IMR-90 (cell line): ENCODE measurements around the gene RGPD8. TPM values are rescaled to one million over a fixed set of nuclear protein-coding genes. Genes with fewer than 3 reads are reported as not detected.

ENCODE experiments used
- ATAC-seq: fragments of 200-7000 bp; cut with Tn5 transposase; 2 replicates; pipeline ENCODE4 v1.9.1; 2020; ENCODE audit warnings: low read depth, mild to moderate bottlenecking, moderate library complexity
- BruUV-seq: library from RNA; stranded (reverse); fragments of 400-500 nt; replicated peaks from 2 replicates; lab custom pipeline; 2021; lab: Mats Ljungman, UMichigan
- CTCF ChIA-PET: fragments of 300-600 bp; formaldehyde crosslinking; extraction: SDS; loops from one replicate; lab custom pipeline; 2021; ENCODE audit warnings: antibody characterized with exemption; lab: Yijun Ruan, JAX
- POLR2A ChIA-PET: fragments of 300-600 bp; sonication (Branson Sonifier 250); formaldehyde crosslinking; loops from one replicate; lab custom pipeline; 2022; ENCODE audit warnings: antibody characterized with exemption; ENCODE audit not compliant: unreplicated experiment; lab: Charles Lee
- DNase-seq: peaks from one replicate; pipeline ENCODE4 v3.0.0; 2013
- H2AFZ ChIP-seq: replicated peaks from 2 replicates; pipeline ENCODE3; 2013; ENCODE audit warnings: low read length, mild to moderate bottlenecking; ENCODE audit not compliant: poor library complexity
- H2AK5ac ChIP-seq: 2 replicates; pipeline ENCODE4 v1.6.1; 2013; ENCODE audit warnings: low read depth, low read length, inconsistent platforms
- H2AK9ac ChIP-seq: replicated peaks from 2 replicates; pipeline ENCODE3; 2013; ENCODE audit warnings: mild to moderate bottlenecking, low read depth, low read length, moderate library complexity; ENCODE audit not compliant: poor library complexity
- H2BK120ac ChIP-seq: 2 replicates; pipeline ENCODE4 v1.6.1; 2013; ENCODE audit warnings: low read depth, low read length, inconsistent platforms
- H2BK15ac ChIP-seq: 3 replicates; pipeline ENCODE4 v1.6.1; 2013; ENCODE audit warnings: low read depth, low read length, inconsistent platforms
- H2BK20ac ChIP-seq: 2 replicates; pipeline ENCODE4 v1.6.1; 2013; ENCODE audit warnings: low read depth, mild to moderate bottlenecking, inconsistent platforms, low read length, moderate library complexity
- H2BK5ac ChIP-seq: 2 replicates; pipeline ENCODE4 v1.6.1; 2013; ENCODE audit warnings: mild to moderate bottlenecking, low read depth, low read length, inconsistent platforms; ENCODE audit not compliant: poor library complexity, severe bottlenecking
- H3K14ac ChIP-seq: replicated peaks from 2 replicates; pipeline ENCODE4 v1.6.1; 2013; ENCODE audit warnings: low read depth, low read length, inconsistent platforms
- H3K18ac ChIP-seq: 2 replicates; pipeline ENCODE4 v1.6.1; 2013; ENCODE audit warnings: low read depth, low read length, control low read depth
- H3K23ac ChIP-seq: 2 replicates; pipeline ENCODE4 v1.6.1; 2013; ENCODE audit warnings: low read depth, low read length, inconsistent platforms
- H3K27ac ChIP-seq: 2 replicates; pipeline ENCODE4 v1.5.1; 2013; ENCODE audit warnings: mild to moderate bottlenecking, control low read depth, low read length; ENCODE audit not compliant: insufficient read depth
- H3K27me3 ChIP-seq: 2 replicates; pipeline ENCODE4 v1.6.1; 2013; ENCODE audit warnings: low read length; ENCODE audit not compliant: control insufficient read depth, insufficient read depth
- H3K36me3 ChIP-seq: 2 replicates; pipeline ENCODE4 v1.6.1; 2013; ENCODE audit warnings: low read length, mixed read lengths; ENCODE audit not compliant: control insufficient read depth, insufficient read depth
- H3K4ac ChIP-seq: 2 replicates; pipeline ENCODE4 v1.6.1; 2013; ENCODE audit warnings: low read depth, low read length, inconsistent platforms
- H3K4me1 ChIP-seq: 2 replicates; pipeline ENCODE4 v1.6.1; 2013; ENCODE audit warnings: low read length, mixed read lengths; ENCODE audit not compliant: control insufficient read depth, insufficient read depth
- H3K4me2 ChIP-seq: 2 replicates; pipeline ENCODE4 v1.6.1; 2013; ENCODE audit warnings: low read depth, mild to moderate bottlenecking, control low read depth, low read length, moderate library complexity
- H3K4me3 ChIP-seq: 2 replicates; pipeline ENCODE4 v1.5.1; 2013; ENCODE audit warnings: low read depth, mild to moderate bottlenecking, control low read depth, low read length, moderate library complexity; ENCODE audit not compliant: insufficient read depth
- H3K56ac ChIP-seq: 2 replicates; pipeline ENCODE4 v1.6.1; 2013; ENCODE audit warnings: low read length, inconsistent platforms; ENCODE audit not compliant: insufficient read depth; ENCODE audit errors: extremely low read depth
- H3K79me1 ChIP-seq, 2 experiments: 2 replicates each; pipeline ENCODE4 v1.6.1; 2013; ENCODE audit warnings: low read length in 2 of 2, inconsistent platforms in 1 of 2, low read depth in 1 of 2
- H3K9ac ChIP-seq: 2 replicates; pipeline ENCODE4 v1.6.1; 2013; ENCODE audit warnings: low read depth, low read length, control low read depth
- H3K9me1 ChIP-seq: 2 replicates; pipeline ENCODE4 v1.6.1; 2013; ENCODE audit warnings: low read length, inconsistent platforms; ENCODE audit not compliant: insufficient read depth
- H3K9me3 ChIP-seq: 2 replicates; pipeline ENCODE4 v1.6.1; 2013; ENCODE audit warnings: low read length; ENCODE audit not compliant: control insufficient read depth, insufficient read depth
- H4K20me1 ChIP-seq: 2 replicates; pipeline ENCODE4 v1.6.1; 2013; ENCODE audit warnings: low read length, inconsistent platforms; ENCODE audit not compliant: insufficient read depth
- H4K5ac ChIP-seq: 2 replicates; pipeline ENCODE4 v1.6.1; 2013; ENCODE audit warnings: mild to moderate bottlenecking, low read depth, low read length, control low read depth
- H4K8ac ChIP-seq, 2 experiments: 2 replicates each; pipeline ENCODE4 v1.6.1; 2013; ENCODE audit warnings: low read depth in 2 of 2, low read length in 2 of 2, control low read depth in 1 of 2, inconsistent platforms in 1 of 2
- H4K91ac ChIP-seq: 2 replicates; pipeline ENCODE4 v1.6.1; 2013; ENCODE audit warnings: low read depth, low read length, inconsistent platforms; ENCODE audit not compliant: insufficient read depth
- BHLHE40 ChIP-seq: fragments of 150-350 bp; IDR thresholded peaks from 2 replicates; pipeline ENCODE4 v1.6.1; 2016; ENCODE audit warnings: mild to moderate bottlenecking, low read depth, low read length
- CHD1 ChIP-seq: IDR thresholded peaks from 2 replicates; pipeline ENCODE4 v1.6.1; 2012; ENCODE audit warnings: low read depth, low read length, improper control_type of control experiment
- CTCF ChIP-seq: conservative IDR thresholded peaks from 2 replicates; pipeline ENCODE4 v1.5.1; 2012; ENCODE audit warnings: mild to moderate bottlenecking, low read depth, low read length, improper control_type of control experiment
- ELK1 ChIP-seq: fragments of 150-350 bp; IDR thresholded peaks from 2 replicates; pipeline ENCODE4 v1.6.1; 2016; ENCODE audit warnings: low read depth, mild to moderate bottlenecking, low read length, moderate library complexity, borderline replicate concordance
- FOS ChIP-seq: fragments of 150-350 bp; IDR thresholded peaks from 2 replicates; pipeline ENCODE4 v1.6.1; 2016; ENCODE audit warnings: low read depth, low read length
- MAFK ChIP-seq: IDR thresholded peaks from 2 replicates; pipeline ENCODE4 v1.6.1; 2012; ENCODE audit warnings: low read depth, low read length, improper control_type of control experiment
- MAZ ChIP-seq: IDR thresholded peaks from 2 replicates; pipeline ENCODE4 v1.6.1; 2012; ENCODE audit warnings: low read depth, mild to moderate bottlenecking, low read length, improper control_type of control experiment, moderate library complexity, borderline replicate concordance
- MXI1 ChIP-seq: IDR thresholded peaks from 2 replicates; pipeline ENCODE4 v1.6.1; 2012; ENCODE audit warnings: low read depth, mild to moderate bottlenecking, low read length, moderate library complexity, borderline replicate concordance
- NFE2L2 ChIP-seq: fragments of 150-350 bp; IDR thresholded peaks from 2 replicates; pipeline ENCODE4 v1.6.1; 2016; ENCODE audit warnings: low read depth, mild to moderate bottlenecking, low read length
- POLR2A ChIP-seq: IDR thresholded peaks from 2 replicates; pipeline ENCODE4 v1.6.1; 2012; ENCODE audit warnings: mild to moderate bottlenecking, low read depth, low read length
- RAD21 ChIP-seq: IDR thresholded peaks from 2 replicates; pipeline ENCODE4 v1.6.1; 2012; ENCODE audit warnings: low read length, improper control_type of control experiment
- RCOR1 ChIP-seq: IDR thresholded peaks from 2 replicates; pipeline ENCODE4 v1.6.1; 2012; ENCODE audit warnings: mild to moderate bottlenecking, low read length, improper control_type of control experiment; ENCODE audit not compliant: insufficient replicate concordance
- RFX5 ChIP-seq: IDR thresholded peaks from 2 replicates; pipeline ENCODE4 v1.8.0; 2012; ENCODE audit warnings: low read depth, mild to moderate bottlenecking, low read length, moderate library complexity
- SMC3 ChIP-seq: fragments of 150-350 bp; IDR thresholded peaks from 2 replicates; pipeline ENCODE4 v1.6.1; 2016; ENCODE audit warnings: low read depth, mild to moderate bottlenecking, antibody characterized with exemption, low read length, moderate library complexity
- USF2 ChIP-seq: fragments of 150-350 bp; IDR thresholded peaks from 2 replicates; pipeline ENCODE4 v1.6.1; 2017; ENCODE audit warnings: mild to moderate bottlenecking, antibody characterized with exemption, low read length, low read depth
- WGBS, 2 experiments: methylation state at CpG; one replicate each; pipeline versions ENCODE4 v1.1.5 to v1.1.7; 2013; ENCODE audit warnings: missing lambda C conversion rate in 2 of 2; ENCODE audit not compliant: insufficient read length in 1 of 2; ENCODE audit errors: extremely low coverage in 2 of 2; 5-methylcytosine and 5-hydroxymethylcytosine counted together
- dilution Hi-C: fragments of 300-500 bp; cut with HindIII; formaldehyde crosslinking; loops from one replicate; pipeline ENCODE4 v1.14.3; 2018; ENCODE audit warnings: low sequenced_read_pairs; ENCODE audit not compliant: unreplicated experiment
- in situ Hi-C: fragments of 300-500 bp; cut with MboI; formaldehyde crosslinking; loops from 3 replicates; pipeline ENCODE4 v1.14.3; 2019; ENCODE audit warnings: low sequenced_read_pairs, inconsistent platforms, mixed read lengths
- intact Hi-C: fragments of 100-400 bp; cut with micrococcal nuclease; formaldehyde crosslinking; loops from 2 replicates; pipeline ENCODE4 v1.10.0; 2022
- polyA plus RNA-seq, 3 experiments: library from polyadenylated mRNA; depleted of rRNA; stranded (reverse); fragments of >200 nt; gene quantifications; 2 replicates each; pipeline ENCODE4 v1.2.3, GENCODE V29; 2012; ENCODE audit warnings: low replicate concordance in 1 of 3
- total RNA-seq: library from RNA; depleted of rRNA; stranded (reverse); fragments of >200 nt; gene quantifications from 2 replicates; pipeline ENCODE4 v1.2.3, GENCODE V29; 2012

Gene RGPD8
- total and polyA plus RNA-seq, 2 of the 4 experiments (the other 2 are of a cell fraction), result 0.67 to 4.1 TPM

GRCh38 chr2:112340475-112341267 lies 92.8 kb downstream of the RGPD8 start:
- Histone ChIP-seq H3K9ac (no peak overlapping the region), H3K9me1 (no peaks in the 10 kb centered on the region), H3K56ac (no peak overlapping the region), H2BK5ac (no peak overlapping the region), H3K14ac (no peak overlapping the region), H3K4me3 (no peak overlapping the region), H3K4me1 (no peaks in the 10 kb centered on the region), H3K23ac (no peak overlapping the region), H4K91ac (no peak overlapping the region), H3K4me2 (no peak overlapping the region), H4K20me1 (no peaks in the 10 kb centered on the region), H2AK5ac (no peak overlapping the region), H2BK20ac (no peak overlapping the region), H3K18ac (no peak overlapping the region), H3K36me3 (no peaks in the 10 kb centered on the region), H2AK9ac (no peak overlapping the region), H4K8ac (no peak overlapping the region), H3K4ac (no peak overlapping the region), H4K5ac (no peak overlapping the region), H2BK120ac (no peak overlapping the region), H3K27me3 (peaks cover 2% of the 10 kb centered on the region; the same call in 1 of the 2 replicates), H2BK15ac (no peak overlapping the region), H3K27ac (no peak overlapping the region), H2AFZ (no peak overlapping the region), H3K79me1 (no peaks in the 10 kb centered on the region), H3K9me3 (no peaks in the 10 kb centered on the region)
- CTCF ChIA-PET, result no interaction called here
- DNase-seq (no peak), ATAC-seq (no peak)
- no TSS peak for BruUV-seq
- 83% methylated on average over 1 of the region's 9 CpGs; no CpG with 5 or more reads in 1 of the 2 experiments for WGBS, 2 experiments
- intact Hi-C loops, result loop anchor here (5.0 kb wide), 1 partner anchor 63 kb away; the partner anchor contains the start of gene ZC3H6
- POLR2A ChIA-PET, result no interaction called here
- in situ Hi-C loops, result no loop called here
- dilution Hi-C loops, result no loop called here
- TF ChIP-seq ELK1 (no peak), BHLHE40 (no peak), MXI1 (no peak), USF2 (no peak), MAFK (no peak), NFE2L2 (no peak), SMC3 (no peak), MAZ (no peak), POLR2A (no peak), FOS (no peak), CHD1 (no peak), RFX5 (no peak), RCOR1 (no peak), CTCF (no peak), RAD21 (no peak)
